Body of pancreas (tissue), 4 donors: ENCODE results near the gene ANO3. TPM values are rescaled to one million over a fixed set of nuclear protein-coding genes. Genes with fewer than 3 reads are reported as not detected.
A peak's percentile ranks its signal among the peaks of the same experiment; 100 is the strongest.
"Not testable (repeated sequence)": the region's sequence is repeated elsewhere in the genome, so short reads cannot be mapped to it uniquely, and the experiment has no call there.

Experiments used
- ATAC-seq: fragments of 150-250 bp; one replicate; pipeline ENCODE4 v1.9.1; 2016
- DNase-seq, 4 donors: peaks; one replicate each; pipeline ENCODE4 v3.0.0-alpha.2; 2019
- H3K27ac ChIP-seq, 4 donors: fragments of 200-600 bp; sonication (generic); 1 replicate in 3 of 4; 2 replicates in 1 of 4; pipeline versions ENCODE4 v1.5.1 to v1.6.1; 2016 to 2019; ENCODE audit warnings: mild to moderate bottlenecking in 1 of 4, mixed read lengths in 1 of 4, moderate library complexity in 1 of 4
- H3K27me3 ChIP-seq, 2 donors: fragments of 200-600 bp; sonication (generic); one replicate each; pipeline ENCODE4 v1.6.0; 2016; ENCODE audit warnings: mild to moderate bottlenecking in 1 of 2
- H3K36me3 ChIP-seq, 2 donors: fragments of 200-600 bp; sonication (generic); replicated peaks in 1 of 2; 2 replicates each; pipeline ENCODE4 v1.5.1; 2016; ENCODE audit warnings: low read depth in 2 of 2; ENCODE audit not compliant: insufficient read depth in 1 of 2
- H3K4me1 ChIP-seq: fragments of 200-600 bp; sonication (generic); one replicate; pipeline ENCODE4 v1.6.0; 2016
- H3K4me3 ChIP-seq, 2 donors: fragments of 200-600 bp; sonication (generic); 1 replicate in 1 of 2; 2 replicates in 1 of 2; pipeline ENCODE4 v1.5.1; 2016 to 2019
- H3K9me3 ChIP-seq, 3 donors: fragments of 200-600 bp; sonication (generic); 1 replicate in 2 of 3; 2 replicates in 1 of 3; pipeline ENCODE4 v1.5.1; 2016
- CTCF ChIP-seq, 7 experiments: fragments of 450-650 bp in 4 of 7; fragments of 200-600 bp in 3 of 7; sonication (generic) in 3 of 7; IDR thresholded peaks; one replicate each; pipeline ENCODE4 v1.5.1; 2016 to 2019; ENCODE audit warnings: antibody characterized with exemption in 7 of 7
- POLR2A ChIP-seq, 3 donors: fragments of 450-650 bp; IDR thresholded peaks; one replicate each; pipeline ENCODE4 v1.6.1; 2016; ENCODE audit warnings: antibody characterized with exemption in 3 of 3, mild to moderate bottlenecking in 2 of 3
- WGBS, 2 donors: methylation state at CpG; one replicate each; pipeline ENCODE4 v1.1.5; 2017; 5-methylcytosine and 5-hydroxymethylcytosine counted together
- intact Hi-C: fragments of 100-400 bp; cut with DNase I; formaldehyde crosslinking; loops from one replicate; pipeline ENCODE4 v1.15.1; 2023
- total RNA-seq, 2 donors: library from RNA; depleted of rRNA; stranded (reverse); fragments of >200 nt; gene quantifications; one replicate each; pipeline ENCODE4 v1.1.0, GENCODE V29; 2016

ANO3 gene
- total RNA-seq, 2 donors from 2014 or later: 0.52 to 5.3 TPM

- no peak for TF ChIP-seq POLR2A (IDR thresholded peaks at IDR 0.05)
- TF ChIP-seq CTCF (IDR thresholded peaks at IDR 0.05): peak; percentile 53 to 90 (median 78)
- Histone ChIP-seq H3K27me3 (no peaks in the 10 kb centered on the region), H3K4me1 (no peaks in the 10 kb centered on the region), H3K9me3 (no peaks in the 10 kb centered on the region), H3K4me3 (no peak overlapping the region), H3K36me3 (no peaks in the 10 kb centered on the region), H3K27ac (no peak overlapping the region)
- peak in 2 of 4 donors; percentile 19 to 56 for DNase-seq
- intact Hi-C loops: loop anchor here (5.0 to 10.0 kb wide), 2 partner anchors 355 to 867 kb away; no protein-coding TSS in a partner anchor
- ATAC-seq: peak; percentile 76
- WGBS, 2 donors: 6 to 7% methylated on average over 4 of the region's 4 CpGs
Observed at GRCh38 chr11:26297189-26297975, 34.5 kb upstream of the ANO3 start.

GRCh38 chr11:26316372-26316771, 15.6 kb upstream of the ANO3 start:
- H3K9me3 ChIP-seq, H3K4me3 ChIP-seq, ATAC-seq, H3K27me3 ChIP-seq, H3K4me1 ChIP-seq, H3K36me3 ChIP-seq, DNase-seq, intact Hi-C loops: not testable (repeated sequence)
- H3K27ac ChIP-seq: peak overlapping the region in 2 of 4 donors; percentile 18 to 26
- 15 to 18% methylated on average over 5 of the region's 5 CpGs for WGBS, 2 donors

GRCh38 chr11:26319906-26320305, 12.0 kb upstream of the ANO3 start:
- no peak for DNase-seq
- H3K36me3 ChIP-seq: no peaks in the 10 kb centered on the region
- no peak overlapping the region for H3K4me3 ChIP-seq
- 15 to 25% methylated on average over 2 of the region's 2 CpGs for WGBS, 2 donors
- intact Hi-C loops: no loop called here
- peaks cover 12% of the 10 kb centered on the region for H3K4me1 ChIP-seq
- no peak for ATAC-seq
- H3K27ac ChIP-seq: no peak overlapping the region
- TF ChIP-seq POLR2A (IDR thresholded peaks at IDR 0.05): no peak
- TF ChIP-seq CTCF (IDR thresholded peaks at IDR 0.05): no peak
- no peaks in the 10 kb centered on the region for H3K9me3 ChIP-seq
- no peaks in the 10 kb centered on the region for H3K27me3 ChIP-seq

GRCh38 chr11:26321516-26321915, 10.4 kb upstream of the ANO3 start:
- peaks cover 8% of the 10 kb centered on the region for H3K4me1 ChIP-seq
- H3K4me3 ChIP-seq: no peak overlapping the region
- no peak for DNase-seq
- TF ChIP-seq CTCF (IDR thresholded peaks at IDR 0.05) (no peak), POLR2A (IDR thresholded peaks at IDR 0.05) (no peak)
- no peaks in the 10 kb centered on the region for H3K27me3 ChIP-seq
- H3K27ac ChIP-seq: no peak overlapping the region
- H3K36me3 ChIP-seq: no peaks in the 10 kb centered on the region
- intact Hi-C loops: no loop called here
- no peak for ATAC-seq
- H3K9me3 ChIP-seq: no peaks in the 10 kb centered on the region

- H3K36me3 ChIP-seq: no peaks in the 10 kb centered on the region
- H3K27me3 ChIP-seq: no peaks in the 10 kb centered on the region
- H3K4me1 ChIP-seq: peaks cover 8% of the 10 kb centered on the region
- no peak overlapping the region for H3K27ac ChIP-seq
- TF ChIP-seq POLR2A (IDR thresholded peaks at IDR 0.05): no peak
- TF ChIP-seq CTCF (IDR thresholded peaks at IDR 0.05): no peak
- ATAC-seq (no peak), DNase-seq (no peak)
- 69 to 75% methylated on average over 1 of the region's 1 CpG for WGBS, 2 donors
- intact Hi-C loops: no loop called here
- H3K9me3 ChIP-seq: no peaks in the 10 kb centered on the region
- no peak overlapping the region for H3K4me3 ChIP-seq
Observed at GRCh38 chr11:26322335-26323067, 9.4 kb upstream of the ANO3 start.
